K562 (cell line): ENCODE data around the gene ASXL2. TPM values are rescaled to one million over a fixed set of nuclear protein-coding genes. Genes with fewer than 3 reads are reported as not detected.

Source experiments
- ATAC-seq: fragments of 200-7000 bp; cut with Tn5 transposase; 3 replicates; pipeline ENCODE4 v1.9.1; 2020; ENCODE audit warnings: moderate library complexity
- Bru-seq: library from RNA; stranded (reverse); fragments of 400-500 nt; gene quantifications from one replicate; lab custom pipeline; 2021; lab: Mats Ljungman, UMichigan
- BruChase-seq, 2 experiments: library from RNA; stranded (reverse); fragments of 400-500 nt; gene quantifications; one replicate each; lab custom pipeline; 2021; lab: Mats Ljungman, UMichigan
- BruUV-seq: library from RNA; stranded (reverse); fragments of 400-500 nt; replicated peaks from 2 replicates; lab custom pipeline; 2021; lab: Mats Ljungman, UMichigan
- CTCF ChIA-PET: fragments of 300-600 bp; formaldehyde crosslinking; extraction: SDS; loops from one replicate; lab custom pipeline; 2021; ENCODE audit warnings: low intra/inter-chr PET ratio; lab: Yijun Ruan, JAX
- POLR2A ChIA-PET: fragments of 300-600, 350-650 bp; sonication (Branson Sonifier 250); formaldehyde crosslinking; extraction: SDS; loops from one replicate; lab custom pipeline; 2021; ENCODE audit warnings: antibody characterized with exemption, inconsistent platforms; lab: Yijun Ruan, JAX
- DNase-seq, 4 experiments: peaks; one replicate each; pipeline versions ENCODE4 v3.0.0 to v3.0.0-alpha.2; 2011 to 2018; ENCODE audit warnings: low spot score in 3 of 4, mixed read lengths in 3 of 4; ENCODE audit errors: extremely low read depth in 1 of 4
- FAIRE-seq: peaks from 2 replicates; lab custom pipeline; 2011; peaks lifted over from hg19 to GRCh38; lab: Jason Lieb, UNC
- H2AFZ ChIP-seq: 2 replicates; pipeline ENCODE4 v1.6.0; 2011; ENCODE audit warnings: low read depth, low read length, control low read depth, inconsistent platforms
- H3K27ac ChIP-seq: fragments of 200-600 bp; 3 replicates; pipeline ENCODE4 v1.8.0; 2011; ENCODE audit warnings: low read depth, mild to moderate bottlenecking, control low read depth, inconsistent platforms, low read length, moderate library complexity, mixed read lengths; ENCODE audit errors: extremely low read depth
- H3K27me3 ChIP-seq, 2 experiments: fragments of 300-600 bp in 1 of 2; 2 replicates in 1 of 2; 3 replicates in 1 of 2; pipeline versions ENCODE4 v1.6.0 to v1.8.0; 2011; ENCODE audit warnings: inconsistent platforms in 2 of 2, low read length in 2 of 2, mild to moderate bottlenecking in 1 of 2, mixed read lengths in 1 of 2, moderate library complexity in 1 of 2; ENCODE audit not compliant: control insufficient read depth in 2 of 2, insufficient read depth in 2 of 2
- H3K36me3 ChIP-seq: fragments of 300-600 bp; 3 replicates; pipeline ENCODE4 v1.8.0; 2011; ENCODE audit warnings: mild to moderate bottlenecking, low read length, inconsistent platforms; ENCODE audit not compliant: control insufficient read depth, insufficient read depth
- H3K4me1 ChIP-seq, 2 experiments: fragments of 200-600 bp in 1 of 2; replicated peaks in 1 of 2; 2 replicates in 1 of 2; 3 replicates in 1 of 2; pipeline versions ENCODE4 v1.5.1 to v1.8.0; 2011; ENCODE audit warnings: inconsistent platforms in 2 of 2, low read length in 2 of 2, mild to moderate bottlenecking in 1 of 2, mixed read lengths in 1 of 2, moderate library complexity in 1 of 2; ENCODE audit not compliant: control insufficient read depth in 2 of 2, insufficient read depth in 2 of 2
- H3K4me2 ChIP-seq: 2 replicates; pipeline ENCODE4 v1.6.1; 2011; ENCODE audit warnings: low read length, control low read depth, inconsistent platforms, mixed read lengths; ENCODE audit not compliant: insufficient read depth
- H3K4me3 ChIP-seq: fragments of 200-600 bp; sonication (generic), shearing (Covaris generic); 2 replicates; pipeline ENCODE4 v1.5.1; 2016; ENCODE audit warnings: control low read depth, inconsistent platforms
- H3K79me2 ChIP-seq: fragments of 200-600 bp; 3 replicates; pipeline ENCODE4 v1.8.0; 2011; ENCODE audit warnings: low read length, inconsistent platforms; ENCODE audit not compliant: control insufficient read depth, insufficient read depth
- H3K9ac ChIP-seq, 2 experiments: 2 replicates each; pipeline versions ENCODE4 v1.6.0 to v1.6.1; 2011; ENCODE audit warnings: low read depth in 2 of 2, low read length in 2 of 2, control low read depth in 1 of 2, inconsistent platforms in 1 of 2, mild to moderate bottlenecking in 1 of 2, mixed read lengths in 1 of 2; ENCODE audit not compliant: insufficient read depth in 1 of 2
- H3K9me1 ChIP-seq: one replicate; pipeline ENCODE4 v1.6.0; 2011; ENCODE audit warnings: inconsistent platforms, mild to moderate bottlenecking, low read length, moderate library complexity; ENCODE audit not compliant: control insufficient read depth, insufficient read depth
- H3K9me3 ChIP-seq: replicated peaks from 2 replicates; pipeline ENCODE4 v1.5.1; 2011; ENCODE audit warnings: low read depth, low read length, inconsistent platforms; ENCODE audit not compliant: control insufficient read depth, insufficient read depth
- H4K20me1 ChIP-seq: replicated peaks from 2 replicates; pipeline ENCODE4 v1.6.1; 2011; ENCODE audit warnings: low read length, inconsistent platforms, mixed read lengths; ENCODE audit not compliant: control insufficient read depth, insufficient read depth
- CREB3L1 ChIP-seq: fragments of 450-650 bp; IDR thresholded peaks from 2 replicates; pipeline ENCODE4 v1.6.1; 2014; ENCODE audit warnings: low read depth, mild to moderate bottlenecking, moderate library complexity, borderline replicate concordance
- EGR1 ChIP-seq: fragments of 450-650 bp; conservative IDR thresholded peaks from 2 replicates; pipeline ENCODE4 v1.6.1; 2017; ENCODE audit warnings: mild to moderate bottlenecking
- ETS2 ChIP-seq: IDR thresholded peaks from 2 replicates; pipeline ENCODE4 v1.6.1; 2016; ENCODE audit warnings: borderline replicate concordance, missing genetic modification characterization, mild to moderate bottlenecking, moderate library complexity, missing compliant biosample characterization; ENCODE audit not compliant: poor library complexity, severe bottlenecking
- FOXP1 ChIP-seq: sonication (generic); formaldehyde crosslinking; IDR thresholded peaks from 2 replicates; pipeline ENCODE4 v1.8.0; 2022; ENCODE audit warnings: mild to moderate bottlenecking, missing genetic modification reagents
- HDAC2 ChIP-seq: fragments of 450-650 bp; IDR thresholded peaks from 2 replicates; pipeline ENCODE4 v1.6.1; 2016; ENCODE audit warnings: mild to moderate bottlenecking
- MIER1 ChIP-seq: fragments of 450-650 bp; IDR thresholded peaks from 2 replicates; pipeline ENCODE4 v1.6.1; 2016; ENCODE audit warnings: antibody characterized with exemption, mild to moderate bottlenecking, low read depth
- MTA2 ChIP-seq: fragments of 450-650 bp; IDR thresholded peaks from 2 replicates; pipeline ENCODE4 v1.6.1; 2016; ENCODE audit warnings: low read depth
- MTA3 ChIP-seq: fragments of 450-650 bp; formaldehyde crosslinking; IDR thresholded peaks from 2 replicates; pipeline ENCODE4 v1.6.1; 2017; ENCODE audit warnings: mild to moderate bottlenecking, borderline replicate concordance
- PHB2 ChIP-seq: fragments of 450-650 bp; IDR thresholded peaks from 2 replicates; pipeline ENCODE4 v1.6.1; 2017; ENCODE audit warnings: low read depth
- PHF8 ChIP-seq: fragments of 200-600 bp; sonication (generic); IDR thresholded peaks from 2 replicates; pipeline ENCODE4 v1.6.1; 2012; ENCODE audit warnings: mixed run types, mild to moderate bottlenecking, inconsistent platforms, low read length, moderate library complexity, borderline replicate concordance
- POLR2H ChIP-seq: IDR thresholded peaks from 2 replicates; pipeline ENCODE4 v1.6.1; 2016; ENCODE audit warnings: missing genetic modification characterization, low read depth, mild to moderate bottlenecking, control low read depth, missing compliant biosample characterization, moderate library complexity
- TSC22D4 ChIP-seq: fragments of 450-650 bp; IDR thresholded peaks from 2 replicates; pipeline ENCODE4 v1.6.1; 2016; ENCODE audit warnings: missing genetic modification characterization, missing biosample characterization, control low read depth
- USF2 ChIP-seq: sonication (generic); formaldehyde crosslinking; IDR thresholded peaks from 2 replicates; pipeline ENCODE4 v1.5.0; 2020; ENCODE audit warnings: missing genetic modification reagents
- ZNF699 ChIP-seq: fragments of 250-450 bp; sonication (Bioruptor Pico); IDR thresholded peaks from 2 replicates; pipeline ENCODE4 v1.8.0; 2021; ENCODE audit warnings: mild to moderate bottlenecking, moderate library complexity; ENCODE audit not compliant: insufficient replicate concordance
- WGBS: fragments of 100-300 bp; shearing (Covaris generic); methylation state at CpG from one replicate; pipeline ENCODE4 v1.1.6; 2016; ENCODE audit warnings: low coverage, mixed read lengths; ENCODE audit not compliant: insufficient coverage; ENCODE audit errors: missing lambda C conversion rate; 5-methylcytosine and 5-hydroxymethylcytosine counted together
- in situ Hi-C: fragments of 300-500 bp; cut with MboI; formaldehyde crosslinking; loops from 4 replicates; pipeline ENCODE4 v1.15.0; 2018; ENCODE audit warnings: inconsistent platforms, mixed read lengths
- intact Hi-C: fragments of 100-400 bp; cut with micrococcal nuclease; formaldehyde crosslinking; loops from 2 replicates; pipeline ENCODE4 v1.14.2; 2022
- long read RNA-seq, 3 experiments: library from polyadenylated mRNA in 2 of 3; library from RNA in 1 of 3; unstranded in 2 of 3; stranded (forward) in 1 of 3; transcript quantifications; one replicate each; pipeline ENCODE4 v2.0.0, GENCODE V29; 2019 to 2022
- polyA minus RNA-seq, 3 experiments: library from RNA; depleted of rRNA, polyadenylated mRNA; stranded (reverse); fragments of >200 nt; gene quantifications; 2 replicates each; pipeline ENCODE4 v1.2.3, GENCODE V29; 2011
- polyA plus RNA-seq, 8 experiments: library from polyadenylated mRNA; depleted of rRNA in 4 of 8; stranded (reverse) in 5 of 8; unstranded in 3 of 8; fragments of >200 nt; fragmentation: Nextera tagmentation in 2 of 8; fragmentation: Illumina TruSeq in 1 of 8; extraction: Ambion mirVana in 2 of 8; extraction: Trizol in 1 of 8; gene quantifications; 2 replicates each; pipeline versions ENCODE4 v1.2.1 to v1.2.3, GENCODE V29; 2011 to 2014; ENCODE audit warnings: inconsistent platforms in 1 of 8, missing spikeins in 1 of 8
- total RNA-seq, 7 experiments: library from RNA; depleted of rRNA in 6 of 7; stranded (reverse); fragments of >200 nt in 6 of 7; fragmentation: Illumina TruSeq in 2 of 7; extraction: Trizol in 2 of 7; gene quantifications; 2 replicates each; pipeline versions ENCODE4 v1.2.1 to v1.2.3, GENCODE V29; 2011 to 2021; ENCODE audit warnings: low replicate concordance in 1 of 7

Gene ASXL2
- total RNA-seq (2011; cell fraction: chromatin; rRNA removed; ENCODE audit: low replicate concordance): 17.1 and 54.2 TPM in 2 replicates
- total RNA-seq (2011; cell fraction: nucleolus; rRNA removed): 6.3 and 9.7 TPM in 2 replicates
- 13.3 and 22.9 TPM in 2 replicates for total RNA-seq (2011; cell fraction: nucleoplasm; rRNA removed)
- 7.4 and 9.8 TPM in 2 replicates for total RNA-seq (2014; rRNA removed)
- 9.0 and 9.7 TPM in 2 replicates for total RNA-seq (2014; rRNA removed; fragmentation: Illumina TruSeq; extraction: Trizol)
- 8.6 and 9.1 TPM in 2 replicates for total RNA-seq (2015; rRNA removed; fragmentation: Illumina TruSeq; extraction: Trizol)
- 23.3 and 25.9 TPM in 2 replicates for total RNA-seq (2021)
- polyA plus RNA-seq (2011; rRNA removed): 14.9 and 17.0 TPM in 2 replicates
- 7.3 and 9.0 TPM in 2 replicates for polyA plus RNA-seq (2011; cell fraction: cytosol; rRNA removed)
- 12.3 and 15.5 TPM in 2 replicates for polyA plus RNA-seq (2011; cell fraction: nucleus; rRNA removed)
- 10.6 and 11.4 TPM in 2 replicates for polyA plus RNA-seq (2012)
- polyA plus RNA-seq (2014; fragmentation: Illumina TruSeq; extraction: Trizol): 15.5 and 17.4 TPM in 2 replicates
- polyA plus RNA-seq (2014; fragmentation: Nextera tagmentation; extraction: Ambion mirVana): 1 to 10 TPM; 2.2 to 2.5 TPM
- polyA plus RNA-seq (2014; rRNA removed): 8.8 and 9.5 TPM in 2 replicates
- 33.8 and 34.9 TPM in 2 replicates for polyA minus RNA-seq (2011; rRNA and poly(A)+ RNA removed)
- 13.4 and 14.1 TPM in 2 replicates for polyA minus RNA-seq (2011; cell fraction: cytosol; rRNA and poly(A)+ RNA removed)
- polyA minus RNA-seq (2011; cell fraction: nucleus; rRNA and poly(A)+ RNA removed): 9.0 and 14.2 TPM in 2 replicates
- Bru-seq, nascent RNA: percentile 81 among the genes with signal in this experiment
- percentile 86 among the genes with signal in this experiment for BruChase-seq, experiment 1, labeled RNA remaining after a 2-hour chase
- percentile 82 among the genes with signal in this experiment for BruChase-seq, experiment 2, labeled RNA remaining after a 6-hour chase
- long read RNA-seq, experiment 1, partial matches to known transcripts: 1 of 17 reads
- long read RNA-seq, experiment 1, other reads (novel, unspliced or antisense): 16 of 17 reads
- long read RNA-seq, experiment 2, partial matches to known transcripts: 0 of 12 reads
- long read RNA-seq, experiment 2, other reads (novel, unspliced or antisense): 12 of 12 reads
- long read RNA-seq, experiment 3, partial matches to known transcripts: 0 of 1 reads
- long read RNA-seq, experiment 3, other reads (novel, unspliced or antisense): 1 of 1 reads

- H3K9me3 ChIP-seq: no peaks in the 10 kb centered on the region
- H3K36me3 ChIP-seq: peaks cover 14% of the 10 kb centered on the region; the same call in 2 of the 3 replicates
- H3K79me2 ChIP-seq: peaks cover 47% of the 10 kb centered on the region
- ATAC-seq (peak; percentile 91), DNase-seq (peak; percentile 93 to 98 (median 95)), FAIRE-seq (peak; percentile 97)
- peak within 1 kb of the TSS; percentile 92 for H3K4me3 ChIP-seq
- WGBS: 3% methylated on average over 46 of the region's 56 CpGs
- H3K9ac ChIP-seq: peak within 1 kb of the TSS; percentile 98 to 100
- H3K4me1 ChIP-seq: peaks cover 5 to 9% of the 10 kb centered on the region in 2 experiments
- H2AFZ ChIP-seq: peak within 1 kb of the TSS; percentile 97
- H4K20me1 ChIP-seq: no peaks in the 10 kb centered on the region
- H3K27ac ChIP-seq: peak within 1 kb of the TSS; percentile 91
- H3K4me2 ChIP-seq: peak within 1 kb of the TSS; percentile 90
- POLR2A ChIA-PET: interaction anchor here (0.6 to 2.3 kb wide), 16 partner anchors 10 to 1801 kb away, joined by 3 to 18 read pairs (median 4); partner anchors contain the start of gene KIF3C
- TSS peak; percentile 96 for BruUV-seq
- CTCF ChIA-PET: interaction anchor here (0.6 kb wide), 1 partner anchor 264 kb away, joined by 5 read pairs; no protein-coding TSS in a partner anchor
- intact Hi-C loops: no loop called here
- no peaks in the 10 kb centered on the region for H3K9me1 ChIP-seq
- in situ Hi-C loops: no loop called here
- no peaks in the 10 kb centered on the region for H3K27me3 ChIP-seq
- no peak for TF ChIP-seq MIER1
- TF ChIP-seq FOXP1 (CRISPR knock-in tag): peak; percentile 15; the same call in 1 of the 2 replicates
- no peak for TF ChIP-seq TSC22D4 (tag)
- TF ChIP-seq MTA3: 0 out of 2 replicates have a peak, but pooled peaks have one; percentile 31
- TF ChIP-seq MTA2: no peak
- TF ChIP-seq EGR1: peak; percentile 95
- TF ChIP-seq HDAC2: peak; percentile 46; the same call in 1 of the 2 replicates
- peak; percentile 80 for TF ChIP-seq POLR2H (tag)
- no peak for TF ChIP-seq PHB2
- TF ChIP-seq PHF8: peak; percentile 48; the same call in 1 of the 2 replicates
- TF ChIP-seq CREB3L1: no peak
- no peak for TF ChIP-seq ZNF699 (CRISPR knock-in tag)
- TF ChIP-seq USF2 (CRISPR knock-in tag): peak; percentile 91
- no peak for TF ChIP-seq ETS2 (tag)
Measured at GRCh38 chr2:25878361-25879132, at the start of gene ASXL2. Gene ASXL2, minus strand, starts transcription at chr2:25878487. Its CDS starts 265 bp downstream, at chr2:25878222.
